ENCODE measurements around the gene INTS2. TPM values are rescaled to one million over a fixed set of nuclear protein-coding genes. Genes with fewer than 3 reads are reported as not detected.

INTS2 gene
- total RNA-seq (10 to 100 TPM; 13.8 to 20.0 (median 16.2) TPM), polyA plus RNA-seq (1 to 10 TPM; 2.1 to 3.7 (median 2.6) TPM)
- long read RNA-seq, donor 1, result 0 reads
- long read RNA-seq, donor 2, result 0 reads

- peak; percentile 92 to 96 (median 96) for TF ChIP-seq POLR2AphosphoS5 (IDR thresholded peaks at IDR 0.05)
- TF ChIP-seq CTCF (IDR thresholded peaks at IDR 0.05 in 8 of 11, conservative IDR thresholded peaks at IDR 0.05 in 3 of 11), result peak in 2 of 11 experiments; percentile 16
- peak in 2 of 3 donors; percentile 28 to 72 for TF ChIP-seq POLR2A (IDR thresholded peaks at IDR 0.05)
- H3K4me3 ChIP-seq, result peak within 1 kb of the TSS; percentile 72 to 89 (median 84)
- peaks cover 0 to 37% (median 17%) of the 10 kb centered on the region in 6 donors for H3K36me3 ChIP-seq
- no peaks in the 10 kb centered on the region for H3K9me3 ChIP-seq
- WGBS, 5 donors, result 0 to 1% (median 0%) methylated on average over 40 to 58 of the region's 58 CpGs
- peaks cover 9 to 27% (median 21%) of the 10 kb centered on the region in 6 donors for H3K4me1 ChIP-seq
- peak within 1 kb of the TSS; percentile 79 to 90 (median 88) for H3K27ac ChIP-seq
- peak; percentile 98 for DNase-seq
- H3K27me3 ChIP-seq (replicated peaks in 1 of 7), result peaks cover 0 to 4% (median 0%) of the 10 kb centered on the region in 7 donors
- intact Hi-C loops (cut with DNase I; ENCODE audit: low total_unique reads), result loop anchor here (10.0 kb wide), 1 partner anchor 137 kb away; the partner anchor contains the start of gene MED13
Observed at GRCh38 chr17:61927208-61928100, at the start of gene INTS2. Gene INTS2 (minus strand): TSS chr17:61927982. CDS start chr17:61926644, 1,338 bp downstream.

- H3K27me3 ChIP-seq (replicated peaks in 1 of 7), result no peaks in the 10 kb centered on the region
- intact Hi-C loops (cut with DNase I; ENCODE audit: low total_unique reads), result no loop called here
- no peaks in the 10 kb centered on the region for H3K9me3 ChIP-seq
- H3K4me1 ChIP-seq, result peaks cover 0 to 19% (median 0%) of the 10 kb centered on the region in 6 donors
- TF ChIP-seq POLR2A (IDR thresholded peaks at IDR 0.05) (no peak), CTCF (IDR thresholded peaks at IDR 0.05 in 8 of 11, conservative IDR thresholded peaks at IDR 0.05 in 3 of 11) (no peak), POLR2AphosphoS5 (IDR thresholded peaks at IDR 0.05) (no peak)
- no peak for DNase-seq
- no peak overlapping the region for H3K4me3 ChIP-seq
- peaks cover 0 to 100% (median 46%) of the 10 kb centered on the region in 6 donors for H3K36me3 ChIP-seq
- 94 to 99% (median 96%) methylated on average over 7 of the region's 7 CpGs for WGBS, 5 donors
- no peak overlapping the region for H3K27ac ChIP-seq
Observed at GRCh38 chr17:61974115-61974514, 46.3 kb upstream of the INTS2 start.

GRCh38 chr17:61972311-61972710 is 44.5 kb upstream of the INTS2 start:
- peaks cover 0 to 100% (median 51%) of the 10 kb centered on the region in 6 donors for H3K36me3 ChIP-seq
- H3K27me3 ChIP-seq (replicated peaks in 1 of 7), result no peaks in the 10 kb centered on the region
- TF ChIP-seq CTCF (IDR thresholded peaks at IDR 0.05 in 8 of 11, conservative IDR thresholded peaks at IDR 0.05 in 3 of 11) (no peak), POLR2A (IDR thresholded peaks at IDR 0.05) (no peak), POLR2AphosphoS5 (IDR thresholded peaks at IDR 0.05) (no peak)

GRCh38 chr17:61970030-61970429 is 42.2 kb upstream of the INTS2 start:
- Histone ChIP-seq H3K9me3 (no peaks in the 10 kb centered on the region), H3K36me3 (peaks cover 0 to 98% (median 60%) of the 10 kb centered on the region in 6 donors), H3K4me3 (no peak overlapping the region), H3K4me1 (peaks cover 0 to 13% (median 0%) of the 10 kb centered on the region in 6 donors), H3K27me3 (replicated peaks in 1 of 7) (no peaks in the 10 kb centered on the region), H3K27ac (peak overlapping the region in 4 of 8 donors; percentile 21 to 60 (median 50))
- intact Hi-C loops (cut with DNase I; ENCODE audit: low total_unique reads), result no loop called here
- 77 to 100% (median 83%) methylated on average over 1 of the region's 1 CpG for WGBS, 5 donors
- no peak for TF ChIP-seq POLR2AphosphoS5 (IDR thresholded peaks at IDR 0.05)
- TF ChIP-seq POLR2A (IDR thresholded peaks at IDR 0.05), result no peak
- TF ChIP-seq CTCF (IDR thresholded peaks at IDR 0.05 in 8 of 11, conservative IDR thresholded peaks at IDR 0.05 in 3 of 11), result no peak
- no peak for DNase-seq

More at GRCh38 chr17:61972311-61972710, 44.5 kb upstream of the INTS2 start:
- H3K4me1 ChIP-seq, result peaks cover 0 to 19% (median 0%) of the 10 kb centered on the region in 6 donors
- H3K27ac ChIP-seq, result no peak overlapping the region
- no peak overlapping the region for H3K4me3 ChIP-seq
- no peak for DNase-seq
- no peaks in the 10 kb centered on the region for H3K9me3 ChIP-seq
- intact Hi-C loops (cut with DNase I; ENCODE audit: low total_unique reads), result no loop called here

All from spleen (tissue), 13 donors.